Renal pelvis (tissue), 12 donors: ENCODE measurements around the gene FAM9B. TPM values are rescaled to one million over a fixed set of nuclear protein-coding genes. Genes with fewer than 3 reads are reported as not detected.
A peak's percentile ranks its signal among the peaks of the same experiment; 100 is the strongest.
"Not testable (repeated sequence)": the region's sequence is repeated elsewhere in the genome, so short reads cannot be mapped to it uniquely, and the experiment has no call there.

Source experiments
- DNase-seq: peaks from one replicate; pipeline ENCODE4 v3.0.0-alpha.2; 2013
- long read RNA-seq, 16 experiments: transcript quantifications; one replicate each; lab custom pipeline, GENCODE V29; 2026
- polyA plus RNA-seq, 3 donors: library from polyadenylated mRNA; unstranded; fragments of 120-200 nt; gene quantifications; one replicate each; pipeline ENCODE4 v1.2.1, GENCODE V29; 2013; ENCODE audit not compliant: insufficient read length in 3 of 3

The FAM9B gene
- under 1 TPM; 0.10 to 0.32 (median 0.30) TPM for polyA plus RNA-seq
- long read RNA-seq, donor 1: 0 reads
- long read RNA-seq, donor 2: 0 reads
- long read RNA-seq, donor 3: 0 reads
- long read RNA-seq, donor 4: 0 reads
- long read RNA-seq, donor 5: 0 reads
- long read RNA-seq, donor 6: 0 reads
- long read RNA-seq, donor 7: 0 reads
- long read RNA-seq, donor 8: 0 reads
- long read RNA-seq, donor 9: 0 reads
- long read RNA-seq, donor 10: 0 reads
- long read RNA-seq, donor 11: 0 reads
- long read RNA-seq, donor 12: 0 reads
- long read RNA-seq, donor 13: 0 reads
- long read RNA-seq, donor 14: 0 reads
- long read RNA-seq, donor 15: 0 reads
- long read RNA-seq, donor 16: 0 reads

DNA sequence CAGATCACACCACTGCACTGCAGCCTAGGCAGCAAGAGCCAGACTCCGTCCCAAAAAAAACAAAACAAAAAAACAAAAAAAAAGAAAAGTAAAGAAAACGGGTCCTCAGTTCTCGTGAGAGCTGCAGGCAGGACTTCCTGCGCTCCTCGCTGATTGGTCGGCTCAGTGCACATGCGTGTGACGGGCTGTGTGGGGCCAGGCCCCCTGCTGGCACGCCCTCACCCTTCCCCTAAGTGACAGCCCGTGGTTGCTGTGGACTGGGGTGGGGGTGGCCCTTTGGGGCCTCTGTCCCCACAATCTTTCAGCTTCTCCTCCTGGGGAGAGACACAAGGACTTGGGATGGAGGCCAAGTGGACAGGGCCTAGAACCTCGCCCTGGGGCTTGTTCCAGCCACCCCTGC, at the start of gene FAM9B:
TSS of gene FAM9B (minus strand) at position 139 of the 400 bp plus-strand sequence. CDS start 1,141 bp downstream, outside the sequence.
- DNase-seq: no peak

DNA sequence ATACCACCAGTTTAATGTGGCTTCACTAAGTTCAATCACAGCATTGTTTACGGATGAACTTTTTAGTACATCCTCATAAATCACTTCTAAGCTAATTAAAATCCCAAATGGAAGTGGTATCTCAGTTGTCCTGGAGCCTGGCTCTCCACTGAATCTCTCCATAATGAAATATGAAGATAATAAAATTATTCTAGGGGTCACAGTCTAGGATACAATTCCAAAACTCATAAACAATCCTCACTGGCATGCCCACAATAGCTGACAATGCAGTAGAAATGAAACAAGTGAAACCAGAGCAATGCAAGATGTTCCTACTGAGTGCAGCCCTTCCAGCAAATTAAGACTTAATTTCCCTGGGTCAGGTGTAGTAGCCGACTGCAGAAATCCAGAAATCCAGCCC, 47.3 kb upstream of the FAM9B start:
- no peak for DNase-seq

DNA sequence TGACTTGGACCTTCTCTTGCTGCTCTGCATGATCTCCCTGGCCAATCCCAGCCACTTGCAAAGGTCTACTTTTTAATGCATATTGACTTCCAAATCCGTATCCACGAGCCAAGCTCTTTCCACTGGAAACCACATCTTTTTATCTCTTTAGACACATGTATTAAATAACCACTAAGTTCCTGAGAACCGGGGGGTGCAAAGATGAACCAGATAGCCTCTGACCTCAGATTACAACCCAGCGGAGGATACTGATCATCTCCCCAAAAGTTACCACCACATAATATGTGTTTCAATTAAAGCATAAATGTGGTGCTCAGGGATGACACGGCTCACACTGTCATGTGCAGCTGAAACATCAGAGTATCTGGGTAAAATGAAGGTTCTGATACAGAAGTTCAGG, 40.4 kb upstream of the FAM9B start:
- DNase-seq: no peak

DNA sequence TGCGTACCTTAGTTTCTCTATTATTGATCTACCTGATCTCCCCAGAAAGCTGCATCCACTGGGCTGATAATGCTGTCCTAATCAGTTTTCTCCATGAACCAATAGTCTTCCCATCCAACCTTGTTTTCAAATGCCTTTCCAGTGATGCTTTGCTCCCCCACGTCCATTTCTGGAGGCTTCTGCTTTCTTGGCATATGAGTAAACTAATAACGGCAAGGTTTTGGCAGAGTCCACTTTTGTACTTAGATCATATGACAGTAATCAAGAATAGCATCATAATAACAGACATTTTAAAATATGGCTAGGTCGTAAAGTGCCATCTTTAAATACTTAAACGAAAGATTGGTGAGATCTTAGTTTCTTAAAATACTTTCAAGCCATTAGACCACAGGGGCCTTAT, 38.4 kb upstream of the FAM9B start:
- DNase-seq: no peak

DNA sequence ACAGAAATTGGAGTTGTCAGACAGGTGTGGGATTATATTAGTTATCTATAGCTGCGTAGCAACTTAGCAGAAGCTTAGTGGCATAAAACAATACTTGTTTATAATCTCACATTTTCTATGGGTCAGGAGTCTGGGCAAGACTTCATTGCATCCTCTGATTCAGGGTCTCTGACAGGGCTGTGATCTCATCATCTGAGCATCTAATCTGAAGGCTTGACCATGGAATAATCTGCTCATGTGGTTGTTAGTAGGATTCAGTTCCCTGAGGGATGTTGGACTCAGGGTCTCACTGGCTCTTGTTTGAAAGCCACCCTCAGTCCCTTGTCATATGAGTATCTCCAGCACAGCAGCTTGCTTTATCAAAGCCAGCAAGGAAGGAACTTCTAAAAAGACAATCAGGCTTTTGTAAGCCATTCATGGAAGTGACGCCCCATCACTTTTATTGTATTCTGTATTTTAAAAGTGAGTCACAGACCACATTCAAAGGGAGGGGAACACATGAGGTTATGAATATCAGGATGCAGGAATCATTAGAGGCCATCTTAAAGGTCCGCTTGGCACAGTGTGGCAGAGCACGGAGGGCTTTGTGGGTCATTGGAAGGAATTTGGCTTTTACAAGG, 37.2 kb upstream of the FAM9B start:
- DNase-seq: no peak

DNA sequence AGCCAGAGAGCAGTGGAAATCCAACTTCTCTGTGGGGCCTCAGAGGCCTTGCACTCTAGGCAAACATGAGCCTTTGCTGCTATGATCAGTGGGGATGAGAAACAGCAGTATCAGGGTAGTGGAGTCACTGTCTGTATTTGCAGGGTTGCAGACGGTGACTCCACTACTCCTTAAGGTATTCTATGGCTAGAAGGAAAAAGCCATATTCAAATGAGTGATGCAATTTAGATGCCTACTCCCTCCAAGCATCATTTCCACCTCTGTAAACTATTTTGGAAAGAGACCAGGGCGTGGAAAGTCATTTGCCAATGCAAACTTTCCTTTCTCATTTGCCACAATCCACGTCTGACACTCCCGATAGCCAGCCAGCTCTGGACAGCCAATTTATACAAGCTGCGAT, 35.6 kb upstream of the FAM9B start:
- DNase-seq: no peak

DNA sequence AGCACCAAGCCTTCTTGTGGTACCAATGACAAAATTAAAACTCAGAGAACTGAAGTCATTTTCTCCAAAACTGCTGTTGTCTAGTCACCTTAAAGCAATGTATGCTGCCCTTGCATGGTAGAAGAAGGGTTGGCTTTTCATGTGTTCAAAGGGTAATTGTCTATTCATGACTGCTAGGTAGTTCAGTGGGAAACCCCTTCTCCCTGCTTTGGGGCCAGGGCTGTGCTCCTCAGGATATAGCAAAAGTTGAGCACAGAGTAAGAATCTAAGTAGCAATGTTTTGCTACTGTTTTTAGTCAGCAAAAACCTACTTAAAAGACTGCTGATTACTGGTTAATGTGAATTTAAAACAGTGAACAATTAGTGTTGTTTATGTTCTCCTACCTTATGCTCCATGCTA, 30.8 kb upstream of the FAM9B start:
- no peak for DNase-seq

DNA sequence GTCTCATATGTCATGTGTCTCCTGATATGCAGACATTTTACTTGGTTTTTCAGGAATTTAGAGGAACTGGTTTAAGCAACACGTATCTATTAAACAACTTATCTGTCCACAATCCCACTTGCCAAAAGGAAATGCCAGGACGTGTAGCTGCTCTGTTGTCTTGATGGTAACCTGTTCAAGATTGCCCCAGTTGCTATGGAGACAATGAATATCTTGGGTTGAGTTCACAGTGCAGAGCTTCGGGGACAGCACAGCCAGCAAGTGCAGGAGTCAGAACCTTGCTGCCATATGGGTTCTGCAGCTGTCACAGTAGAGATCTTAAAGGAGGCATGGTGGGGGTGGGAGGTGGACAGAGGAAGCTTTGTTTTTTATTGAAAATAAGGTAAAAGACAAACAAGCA, 28.7 kb upstream of the FAM9B start:
- DNase-seq: no peak

DNA sequence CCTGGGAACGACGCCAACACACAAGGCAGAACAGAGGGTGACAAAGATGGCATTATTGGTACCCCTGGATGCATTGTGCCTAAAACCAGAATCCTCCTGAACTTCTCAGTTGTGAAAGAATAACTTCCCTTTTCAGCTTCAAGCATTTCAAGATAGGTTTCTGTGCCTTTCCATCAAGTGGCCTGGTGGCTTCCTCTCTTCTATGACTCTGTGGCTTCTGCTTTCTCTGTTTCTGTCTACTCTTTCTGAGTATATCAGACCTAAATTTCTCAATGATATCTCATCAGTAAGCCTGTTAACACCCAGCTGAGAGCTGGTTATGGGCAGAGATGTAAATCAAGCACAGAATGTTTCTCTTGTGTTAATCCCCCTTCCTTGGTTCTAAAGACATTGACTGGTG, 21.4 kb upstream of the FAM9B start:
- DNase-seq: no peak

DNA sequence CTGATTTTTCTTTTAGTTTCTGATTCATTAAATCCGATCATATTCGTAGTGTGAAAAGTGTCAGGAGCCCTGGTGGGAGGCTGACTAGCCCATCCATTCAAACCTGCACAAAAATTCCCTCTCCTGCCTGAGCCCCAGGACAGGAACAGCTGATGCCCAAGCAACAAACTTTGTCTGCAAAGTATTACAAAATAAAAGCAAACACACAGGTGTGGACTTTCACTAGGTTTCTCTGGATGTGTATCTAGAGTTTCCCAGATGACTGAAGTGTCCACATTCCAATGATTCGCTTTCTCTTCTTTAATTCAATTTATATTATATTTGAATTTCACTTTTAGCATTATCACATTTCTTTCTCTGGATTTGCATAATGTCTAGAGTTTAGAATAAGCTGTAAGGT, 18.2 kb upstream of the FAM9B start:
- no peak for DNase-seq

DNA sequence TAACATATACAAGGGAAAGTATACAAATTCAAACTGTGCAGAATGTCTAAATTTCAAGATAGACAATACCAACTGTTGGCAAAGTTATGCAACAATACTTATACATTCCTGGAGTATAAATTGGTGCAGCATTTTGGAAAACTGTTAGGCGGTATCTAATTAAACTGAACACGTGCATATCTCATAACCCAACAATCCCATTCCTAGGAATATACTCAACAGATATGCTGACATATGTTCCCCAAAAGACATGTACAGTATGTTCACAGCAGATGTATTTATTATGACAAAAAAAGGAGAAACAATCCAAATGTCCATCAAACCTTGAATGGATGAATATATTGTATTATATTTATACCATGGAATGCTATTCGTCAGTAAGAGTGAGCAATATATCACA, 16.4 kb upstream of the FAM9B start:
- no peak for DNase-seq

DNA sequence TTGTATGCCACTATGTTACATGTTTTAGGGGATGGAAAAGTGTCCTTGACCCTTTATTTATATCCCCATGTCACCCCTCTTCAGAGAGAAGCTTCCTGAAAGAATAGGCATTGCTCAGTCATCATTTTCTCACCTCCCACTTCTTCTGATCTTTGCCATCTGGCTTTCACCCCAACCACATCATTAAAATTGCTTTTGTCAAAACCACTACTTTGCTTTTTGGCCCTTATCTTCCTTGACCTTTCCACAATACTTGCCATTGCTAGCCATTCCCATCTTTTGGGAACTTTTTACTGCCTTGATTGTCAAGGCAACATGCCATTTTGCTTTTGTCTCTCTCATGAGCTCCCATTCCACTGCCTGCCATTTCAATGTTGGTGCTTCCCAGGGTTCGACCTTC, 14.9 kb upstream of the FAM9B start:
- no peak for DNase-seq

DNA sequence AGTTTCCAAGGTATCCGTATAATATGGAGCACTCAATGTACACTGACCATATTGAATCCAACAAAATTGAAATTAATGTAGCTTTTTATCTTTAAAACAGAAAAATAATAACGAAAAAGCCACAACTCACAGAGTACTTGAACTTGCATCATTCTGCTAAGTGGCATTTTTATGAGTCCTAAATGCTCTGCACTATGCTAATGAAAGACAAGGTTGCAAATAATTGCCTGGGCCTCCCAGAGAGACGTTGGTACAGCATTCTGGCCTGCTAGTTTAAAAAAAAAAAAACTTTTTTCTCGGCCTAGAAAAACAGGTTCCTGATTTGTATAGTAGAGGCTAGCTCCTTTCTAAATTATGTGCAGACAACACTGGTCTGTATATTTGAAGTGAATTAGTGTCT, 4.3 kb upstream of the FAM9B start:
- DNase-seq: no peak

DNA sequence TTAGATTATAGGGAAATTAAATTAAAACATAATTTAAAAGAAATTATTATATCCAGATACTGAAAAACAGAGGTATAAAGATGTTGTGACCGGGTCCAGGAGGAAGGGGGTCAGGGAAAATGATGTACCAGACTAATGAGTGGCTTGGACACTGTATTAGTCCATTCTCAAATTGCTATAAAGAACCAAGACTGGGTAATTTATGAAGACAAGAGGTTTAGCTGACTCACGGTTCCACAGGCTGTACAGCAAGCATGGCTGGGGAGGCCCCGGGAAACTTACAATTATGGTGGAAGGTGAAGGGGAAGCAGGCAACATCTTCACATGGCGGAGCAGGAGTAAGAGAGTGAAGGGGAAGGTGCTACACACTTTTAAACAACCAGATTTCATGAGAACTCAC, 3.4 kb upstream of the FAM9B start:
- DNase-seq: no peak

DNA sequence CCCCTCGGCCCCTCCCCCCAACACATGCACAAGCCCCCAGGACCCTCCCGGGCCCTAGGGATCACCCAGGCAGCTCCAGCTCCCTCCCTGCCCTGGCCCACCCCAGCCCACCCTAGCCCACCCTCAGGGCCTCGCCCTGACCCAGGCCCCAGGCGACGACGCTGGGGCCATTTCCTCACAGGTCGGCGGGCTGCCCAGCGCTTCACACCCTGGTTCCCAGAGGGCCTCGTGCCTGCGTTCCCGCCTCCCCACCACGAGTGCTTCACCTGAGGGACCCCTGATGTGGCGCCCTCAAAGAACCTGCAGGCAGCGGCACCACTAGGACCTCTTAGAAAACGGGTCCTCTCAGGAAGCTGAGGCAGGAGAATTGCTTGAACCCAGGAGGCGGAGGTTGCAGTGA, 341 bp downstream of the FAM9B start:
- DNase-seq: no peak

DNA sequence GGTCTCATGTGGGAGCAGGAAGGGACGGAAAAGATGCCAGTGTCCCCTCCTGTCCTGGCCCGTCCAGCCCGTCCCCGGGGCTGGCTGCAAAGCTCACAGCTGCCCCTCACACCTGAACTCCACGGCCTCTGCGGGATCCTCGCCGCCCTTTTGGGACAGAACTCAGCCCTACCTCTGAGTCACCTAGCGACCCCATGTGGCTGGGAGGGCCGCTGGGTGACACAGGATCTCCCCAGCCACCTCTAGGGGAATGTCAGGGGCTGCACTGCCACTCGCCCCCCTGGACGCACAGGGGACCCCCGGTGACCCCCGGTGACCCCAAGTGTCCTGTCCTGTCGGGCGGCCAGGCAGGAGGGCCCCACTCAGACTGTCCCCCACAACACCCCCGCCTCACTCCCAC, 748 bp downstream of the FAM9B start:
- no peak for DNase-seq

DNA sequence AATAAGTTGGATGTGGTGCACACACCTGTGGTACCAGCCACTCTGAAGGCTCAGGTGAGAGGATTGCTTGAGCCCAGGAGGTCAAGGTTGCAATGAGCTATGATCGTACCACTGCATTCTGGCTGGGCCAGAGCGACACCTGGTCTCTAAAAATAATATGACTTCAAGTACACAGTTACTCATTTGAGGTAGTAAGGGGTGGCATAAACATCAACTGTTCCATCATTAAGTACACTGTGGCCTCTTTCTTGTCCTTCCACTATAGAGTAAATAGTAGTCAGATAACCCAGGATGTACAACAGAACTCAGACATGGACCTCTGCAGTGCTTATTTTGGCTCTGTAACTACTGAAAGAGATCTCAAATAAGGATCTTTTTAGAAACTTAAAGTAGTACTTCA, 10.6 kb downstream of the FAM9B start:
- DNase-seq: no peak

DNA sequence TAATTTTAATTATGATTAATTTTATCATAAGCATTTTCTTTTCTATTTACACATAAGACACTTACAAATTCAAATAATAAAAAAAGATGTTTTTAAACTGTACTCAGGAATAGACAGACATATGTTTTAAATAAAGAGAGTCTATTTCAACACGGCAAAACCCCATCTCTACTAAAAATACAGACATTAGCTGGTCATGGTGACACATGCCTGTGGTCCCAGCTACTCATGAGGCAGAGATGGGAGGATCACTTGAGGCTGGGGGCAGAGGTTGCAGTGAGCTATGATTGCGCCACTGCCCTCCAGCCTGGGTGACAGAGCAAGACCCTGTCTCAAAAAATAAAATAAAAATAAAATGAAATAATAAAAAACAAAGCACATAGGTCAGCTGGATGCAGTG, 14.8 kb downstream of the FAM9B start:
- DNase-seq: no peak

DNA sequence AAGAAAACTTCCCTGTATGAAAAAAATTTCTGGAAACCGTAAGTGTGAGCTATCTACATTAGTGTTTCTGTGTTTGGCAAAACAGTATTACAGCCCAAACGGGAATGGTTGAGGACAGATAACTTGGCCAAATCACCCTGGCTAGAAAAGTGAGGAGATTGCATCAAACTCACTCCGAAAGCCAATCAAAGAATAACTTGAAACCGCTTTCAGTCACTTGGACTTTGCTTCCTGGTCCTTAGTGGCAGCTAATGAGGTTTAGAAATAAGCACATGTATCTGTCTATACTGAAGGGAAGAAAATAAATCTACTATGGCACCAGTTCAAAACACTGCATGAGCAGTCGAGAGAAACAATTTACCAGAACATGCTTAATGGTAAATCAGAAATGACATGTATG, 15.6 kb downstream of the FAM9B start:
- DNase-seq: not testable (repeated sequence)

DNA sequence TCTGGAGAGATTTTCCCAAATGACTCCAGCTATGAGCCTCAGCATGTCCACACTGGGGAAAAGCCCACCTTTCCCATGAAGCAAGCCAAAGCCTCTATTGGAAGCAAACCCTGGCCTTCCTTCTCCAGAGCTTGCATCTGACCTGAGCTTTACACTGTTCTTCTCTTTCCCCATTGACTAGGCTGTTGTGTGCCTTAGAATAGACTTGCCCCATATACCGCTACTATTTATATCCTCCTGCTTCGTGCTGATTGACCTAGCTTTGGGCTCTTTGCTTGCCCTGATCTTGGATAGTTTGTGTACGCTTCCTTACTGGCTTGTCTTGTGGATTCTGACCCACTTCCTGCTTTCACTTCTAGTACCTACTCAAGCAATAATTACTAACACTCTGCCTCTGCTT, 30.9 kb downstream of the FAM9B start:
- DNase-seq: no peak

DNA sequence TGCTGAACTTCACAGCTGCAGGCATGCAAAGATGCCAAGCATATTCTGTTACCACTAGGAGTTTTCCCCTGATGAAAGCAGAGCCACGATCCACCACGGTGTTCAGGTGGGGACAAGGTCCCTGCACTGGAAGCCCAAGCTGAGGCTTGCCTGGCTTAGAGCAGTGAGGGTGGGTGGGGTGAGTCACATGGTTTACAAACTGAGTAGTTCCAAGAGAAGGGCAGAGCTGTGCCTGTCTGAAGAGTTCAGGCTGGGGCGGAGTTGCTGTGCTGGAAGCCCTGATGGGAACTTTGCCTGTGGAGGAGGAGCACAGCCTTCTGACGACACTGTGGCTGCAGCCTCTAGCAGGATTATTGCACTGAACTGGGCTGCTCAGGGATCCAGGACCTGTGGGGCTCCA, 45.5 kb downstream of the FAM9B start:
- DNase-seq: peak; percentile 0

DNA sequence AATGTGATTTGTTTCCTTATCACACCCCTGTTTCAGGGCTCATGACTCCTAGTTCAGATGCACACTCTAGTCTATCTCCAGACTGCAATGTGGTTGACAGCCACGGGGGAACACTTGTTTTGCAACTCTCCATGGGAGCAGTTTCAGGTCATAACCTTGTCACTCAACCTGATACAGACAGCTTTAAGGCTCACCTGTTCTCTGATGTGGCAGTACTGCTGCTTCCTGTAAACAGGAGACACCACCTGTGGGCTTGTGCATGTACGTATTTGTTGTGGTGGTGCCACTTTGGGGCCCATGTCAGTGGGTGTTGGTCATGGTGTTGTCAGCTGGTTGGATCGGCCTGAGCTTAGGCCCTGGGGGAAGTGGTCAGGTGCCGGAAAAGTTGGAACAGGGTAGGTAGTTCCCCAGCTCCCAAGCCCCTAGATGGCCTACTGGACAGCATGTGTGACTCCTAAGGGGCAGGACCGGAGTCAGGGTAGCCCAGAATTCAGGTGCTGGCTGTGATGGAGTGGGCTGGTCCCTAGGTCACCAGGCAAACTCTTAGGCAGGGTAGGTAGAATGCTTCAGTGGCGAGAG, 46.2 kb downstream of the FAM9B start:
- no peak for DNase-seq

DNA sequence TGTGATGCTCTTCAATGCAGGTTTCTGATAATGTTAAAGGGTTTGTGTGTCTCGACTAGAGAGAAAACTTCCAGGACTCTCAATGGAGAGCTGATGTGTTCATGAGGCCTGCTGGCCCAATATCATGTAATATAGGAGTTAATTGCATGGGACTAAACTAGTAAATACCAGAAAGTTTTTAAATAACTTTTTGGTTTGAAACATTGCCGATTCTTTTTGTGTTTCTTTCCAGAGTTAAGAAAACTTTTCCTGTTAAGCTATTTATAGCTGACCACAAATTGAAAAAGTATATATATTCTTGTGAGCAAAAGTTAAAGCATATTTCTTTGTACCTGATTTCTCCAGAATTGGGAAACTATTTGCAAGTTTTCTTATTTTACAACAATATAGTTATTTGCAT, 49.7 kb downstream of the FAM9B start:
- DNase-seq: no peak

DNA sequence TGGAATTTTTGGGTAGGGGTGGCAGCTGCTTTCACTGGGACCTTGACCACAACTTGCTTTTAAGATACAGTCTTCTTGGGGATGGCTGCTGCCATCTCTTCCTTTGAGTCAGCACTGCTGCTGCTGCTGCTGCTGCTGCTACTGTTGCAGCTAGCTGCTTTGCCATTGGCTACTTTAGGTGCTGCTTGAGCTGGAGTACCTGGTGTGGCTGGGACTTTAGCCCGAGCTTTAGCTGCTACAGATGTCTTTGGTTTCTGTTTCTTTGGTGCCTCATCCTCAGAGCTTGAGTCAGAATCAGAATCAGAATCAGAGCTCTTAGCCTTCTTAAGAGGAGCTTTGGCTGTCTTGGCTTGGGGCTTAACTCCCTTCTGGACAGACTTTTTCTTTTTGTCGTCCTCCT, 52.2 kb downstream of the FAM9B start:
- no peak for DNase-seq
